ENCODE results near the gene ABCB10. TPM values are rescaled to one million over a fixed set of nuclear protein-coding genes. Genes with fewer than 3 reads are reported as not detected.
A peak's percentile ranks its signal among the peaks of the same experiment; 100 is the strongest.

Gene ABCB10
- total RNA-seq, 1 donor from 2014 or later = 20.2 TPM

DNA sequence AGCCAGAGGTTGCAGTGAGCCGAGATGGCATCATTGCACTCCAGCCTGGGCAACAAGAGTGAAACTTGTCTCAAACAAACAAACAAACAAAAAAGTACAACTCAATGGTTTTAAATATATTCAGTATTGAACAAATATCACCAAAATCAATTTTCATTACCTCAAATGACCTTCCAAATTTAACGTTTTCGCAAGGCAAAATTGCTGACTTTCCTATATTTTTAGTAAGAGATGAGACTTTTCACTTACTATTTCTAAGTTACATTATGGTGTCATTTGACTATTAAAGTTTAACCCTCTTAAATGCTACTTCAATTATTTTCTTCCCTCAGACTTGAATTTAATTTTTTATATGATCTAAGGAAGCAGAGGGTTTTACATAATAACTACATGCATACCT, 23.0 kb upstream of the ABCB10 start:
- Mint-ChIP-seq H3K27me3 (ENCODE audit: unreplicated experiment) (no peaks in the 10 kb centered on the region), H3K4me1 (ENCODE audit: unreplicated experiment) (peaks cover 23% of the 10 kb centered on the region)
- DNase-seq (ENCODE audit: extremely low spot score, unreplicated experiment) = no peak

GRCh38 chr1:229579059-229579673, 20.7 kb upstream of the ABCB10 start:
- TF ChIP-seq, protein P1, sequence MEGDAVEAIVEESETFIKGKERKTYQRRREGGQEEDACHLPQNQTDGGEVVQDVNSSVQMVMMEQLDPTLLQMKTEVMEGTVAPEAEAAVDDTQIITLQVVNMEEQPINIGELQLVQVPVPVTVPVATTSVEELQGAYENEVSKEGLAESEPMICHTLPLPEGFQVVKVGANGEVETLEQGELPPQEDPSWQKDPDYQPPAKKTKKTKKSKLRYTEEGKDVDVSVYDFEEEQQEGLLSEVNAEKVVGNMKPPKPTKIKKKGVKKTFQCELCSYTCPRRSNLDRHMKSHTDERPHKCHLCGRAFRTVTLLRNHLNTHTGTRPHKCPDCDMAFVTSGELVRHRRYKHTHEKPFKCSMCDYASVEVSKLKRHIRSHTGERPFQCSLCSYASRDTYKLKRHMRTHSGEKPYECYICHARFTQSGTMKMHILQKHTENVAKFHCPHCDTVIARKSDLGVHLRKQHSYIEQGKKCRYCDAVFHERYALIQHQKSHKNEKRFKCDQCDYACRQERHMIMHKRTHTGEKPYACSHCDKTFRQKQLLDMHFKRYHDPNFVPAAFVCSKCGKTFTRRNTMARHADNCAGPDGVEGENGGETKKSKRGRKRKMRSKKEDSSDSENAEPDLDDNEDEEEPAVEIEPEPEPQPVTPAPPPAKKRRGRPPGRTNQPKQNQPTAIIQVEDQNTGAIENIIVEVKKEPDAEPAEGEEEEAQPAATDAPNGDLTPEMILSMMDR (IDR thresholded peaks at IDR 0.05) = no peak
- Mint-ChIP-seq H3K27ac (ENCODE audit: unreplicated experiment) (peak overlapping the region; percentile 70), H3K4me1 (ENCODE audit: unreplicated experiment) (peaks cover 23% of the 10 kb centered on the region), H3K9me3 (ENCODE audit: unreplicated experiment) (no peaks in the 10 kb centered on the region), H3K4me3 (ENCODE audit: unreplicated experiment) (peak overlapping the region; percentile 34), H3K36me3 (ENCODE audit: unreplicated experiment) (no peaks in the 10 kb centered on the region), H3K27me3 (ENCODE audit: unreplicated experiment) (no peaks in the 10 kb centered on the region)
- peak; percentile 83 for DNase-seq (ENCODE audit: extremely low spot score, unreplicated experiment)

More for the DNA sequence above, 23.0 kb upstream of the ABCB10 start:
- no peaks in the 10 kb centered on the region for H3K9me3 Mint-ChIP-seq (ENCODE audit: unreplicated experiment)
- H3K4me3 Mint-ChIP-seq (ENCODE audit: unreplicated experiment) = no peak overlapping the region
- no peak overlapping the region for H3K27ac Mint-ChIP-seq (ENCODE audit: unreplicated experiment)
- no peaks in the 10 kb centered on the region for H3K36me3 Mint-ChIP-seq (ENCODE audit: unreplicated experiment)
- TF ChIP-seq, protein P1 (IDR thresholded peaks at IDR 0.05) = no peak

- TF ChIP-seq, protein P1 (IDR thresholded peaks at IDR 0.05) = no peak
- H3K4me3 Mint-ChIP-seq (ENCODE audit: unreplicated experiment) = no peak overlapping the region
- H3K36me3 Mint-ChIP-seq (ENCODE audit: unreplicated experiment) = no peaks in the 10 kb centered on the region
- peaks cover 3% of the 10 kb centered on the region for H3K27me3 Mint-ChIP-seq (ENCODE audit: unreplicated experiment)
- peaks cover 23% of the 10 kb centered on the region for H3K4me1 Mint-ChIP-seq (ENCODE audit: unreplicated experiment)
- H3K27ac Mint-ChIP-seq (ENCODE audit: unreplicated experiment) = peak overlapping the region; percentile 13
- DNase-seq (ENCODE audit: extremely low spot score, unreplicated experiment) = no peak
- H3K9me3 Mint-ChIP-seq (ENCODE audit: unreplicated experiment) = no peaks in the 10 kb centered on the region
Observed at GRCh38 chr1:229578168-229579058, 19.9 kb upstream of the ABCB10 start.

- no peaks in the 10 kb centered on the region for H3K36me3 Mint-ChIP-seq (ENCODE audit: unreplicated experiment)
- H3K9me3 Mint-ChIP-seq (ENCODE audit: unreplicated experiment) = no peaks in the 10 kb centered on the region
- TF ChIP-seq, protein P1 (IDR thresholded peaks at IDR 0.05) = no peak
- H3K4me1 Mint-ChIP-seq (ENCODE audit: unreplicated experiment) = peaks cover 13% of the 10 kb centered on the region
- no peak overlapping the region for H3K4me3 Mint-ChIP-seq (ENCODE audit: unreplicated experiment)
- peaks cover 11% of the 10 kb centered on the region for H3K27me3 Mint-ChIP-seq (ENCODE audit: unreplicated experiment)
- H3K27ac Mint-ChIP-seq (ENCODE audit: unreplicated experiment) = no peak overlapping the region
- DNase-seq (ENCODE audit: extremely low spot score, unreplicated experiment) = no peak
Observed at GRCh38 chr1:229574679-229575442, 16.4 kb upstream of the ABCB10 start.
